GM18502 (cell line): Measurements from ENCODE around the gene NR2E1.

Experiments used
- ATAC-seq: cut with Tn5 transposase; IDR thresholded peaks from one replicate; pipeline ENCODE4 v1.9.1; 2021; ENCODE audit warnings: mild to moderate bottlenecking; ENCODE audit not compliant: unreplicated experiment, poor library complexity

The NR2E1 gene

GRCh38 chr6:108170332-108171290, 4.8 kb downstream of the NR2E1 start:
- ATAC-seq: no peak

GRCh38 chr6:108171291-108171917, 5.6 kb downstream of the NR2E1 start:
- no peak for ATAC-seq

DNA sequence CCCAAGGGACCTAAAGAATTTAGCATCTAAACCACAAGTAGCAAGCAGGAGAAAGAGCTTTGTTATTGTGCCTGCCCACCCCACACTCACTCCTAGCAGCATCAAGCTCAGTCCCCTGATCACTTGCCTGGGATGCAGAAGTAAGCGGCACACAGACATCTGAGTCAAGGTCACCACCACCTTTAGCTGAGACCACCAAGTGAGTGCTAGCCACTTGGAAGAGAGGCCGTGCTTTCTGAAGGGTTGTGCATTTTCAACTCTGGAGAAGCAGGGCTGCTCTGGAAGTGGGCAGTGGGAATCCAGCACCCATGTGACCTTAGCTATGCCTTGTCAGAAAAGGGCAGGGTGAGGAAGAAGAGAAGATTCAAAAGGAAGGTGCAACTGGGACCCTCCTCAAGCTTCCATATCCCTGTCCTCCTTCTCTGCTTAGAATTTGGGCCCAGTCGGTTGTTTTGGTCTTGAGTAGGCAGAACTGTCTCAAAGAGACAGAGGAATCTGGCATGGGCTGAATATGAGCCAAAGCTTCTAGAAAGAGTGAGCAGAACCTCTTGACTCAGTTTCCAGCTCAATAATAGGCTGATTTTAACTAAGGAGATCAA, 6.2 kb downstream of the NR2E1 start:
- no peak for ATAC-seq

GRCh38 chr6:108174371-108175175, 8.8 kb downstream of the NR2E1 start:
- ATAC-seq: no peak

GRCh38 chr6:108175176-108175591, 9.4 kb downstream of the NR2E1 start:
- no peak for ATAC-seq

DNA sequence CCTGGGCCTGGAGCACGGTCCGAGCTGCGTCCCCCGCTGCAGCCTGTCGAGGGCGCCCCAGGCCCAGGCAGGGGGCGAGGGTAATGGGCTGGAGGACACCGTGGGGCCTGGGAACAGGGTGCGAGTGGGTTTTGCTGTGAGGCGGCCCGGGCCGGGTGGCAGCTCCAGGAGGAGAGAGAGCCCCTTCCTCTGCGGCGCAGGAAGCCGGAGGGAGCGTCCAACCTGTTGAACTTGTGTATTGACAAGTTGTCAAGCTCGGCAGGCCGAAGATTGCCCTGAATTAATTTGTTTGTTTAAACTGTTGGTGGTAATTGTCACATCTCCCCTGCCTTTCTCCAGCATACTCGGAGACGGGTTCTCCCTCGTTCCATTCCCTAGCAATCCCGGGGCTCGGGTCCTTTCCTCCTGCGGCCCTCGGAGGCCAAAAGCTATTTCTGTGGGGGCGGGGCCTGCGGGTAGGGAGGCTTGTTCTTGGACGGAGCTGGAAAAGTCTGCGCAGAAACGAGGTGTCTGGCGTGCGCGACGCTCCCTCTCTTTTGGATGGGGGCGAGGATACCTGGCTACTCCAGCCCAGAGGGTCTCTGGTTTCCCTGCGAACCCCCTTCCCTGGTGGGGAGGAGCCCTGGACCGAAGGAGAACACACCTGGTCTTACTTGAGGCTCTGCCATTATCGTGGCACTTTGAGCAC, 9.9 kb downstream of the NR2E1 start:
- no peak for ATAC-seq

- ATAC-seq: no peak
Observed at GRCh38 chr6:108176281-108177089, 10.7 kb downstream of the NR2E1 start.

DNA sequence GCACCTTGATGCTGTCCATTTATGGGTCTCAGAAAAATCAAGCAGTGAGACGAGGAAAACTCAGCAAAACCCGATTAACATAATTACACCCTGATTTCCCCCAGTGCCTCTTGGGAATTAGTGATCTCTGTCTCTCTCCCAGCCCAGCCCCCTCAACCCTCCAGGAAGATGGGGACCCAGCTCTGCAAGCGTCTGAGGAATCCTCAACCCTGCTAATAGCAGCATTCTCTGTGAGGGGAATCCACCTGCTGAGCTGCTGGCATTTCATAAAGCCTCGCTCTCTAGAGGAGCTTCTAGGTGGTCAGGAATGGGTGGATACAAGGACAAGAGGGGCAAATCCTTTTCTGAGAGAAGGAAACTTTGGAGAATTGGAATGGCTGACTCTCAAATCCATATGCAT, 13.9 kb downstream of the NR2E1 start:
- ATAC-seq: no peak

GRCh38 chr6:108180266-108180665, 14.4 kb downstream of the NR2E1 start:
- no peak for ATAC-seq

- ATAC-seq: no peak
Observed at GRCh38 chr6:108180776-108181175, 15.0 kb downstream of the NR2E1 start.

- no peak for ATAC-seq
Observed at GRCh38 chr6:108186226-108186625, 20.4 kb downstream of the NR2E1 start.

DNA sequence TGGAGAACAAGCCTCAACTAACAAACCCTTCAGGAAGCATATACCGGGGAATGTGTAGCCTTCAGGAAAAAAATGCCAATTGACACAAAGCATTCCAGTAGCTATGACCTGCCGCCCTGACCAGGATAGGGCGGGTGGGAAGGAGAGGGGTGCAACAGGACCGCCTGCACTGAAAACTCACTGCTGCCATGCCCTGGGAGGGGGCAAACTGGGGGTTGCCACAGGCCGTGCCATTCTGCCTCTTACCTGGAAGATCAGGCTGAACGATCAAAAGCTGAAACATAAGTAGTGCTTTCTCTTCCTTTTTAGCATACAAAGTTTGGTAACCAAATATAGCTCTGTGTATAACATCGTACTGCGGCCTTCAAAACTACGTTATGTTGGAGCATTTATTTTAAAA, 21.7 kb downstream of the NR2E1 start:
- ATAC-seq: no peak

- ATAC-seq: no peak
Observed at GRCh38 chr6:108193131-108193530, 27.3 kb downstream of the NR2E1 start.

DNA sequence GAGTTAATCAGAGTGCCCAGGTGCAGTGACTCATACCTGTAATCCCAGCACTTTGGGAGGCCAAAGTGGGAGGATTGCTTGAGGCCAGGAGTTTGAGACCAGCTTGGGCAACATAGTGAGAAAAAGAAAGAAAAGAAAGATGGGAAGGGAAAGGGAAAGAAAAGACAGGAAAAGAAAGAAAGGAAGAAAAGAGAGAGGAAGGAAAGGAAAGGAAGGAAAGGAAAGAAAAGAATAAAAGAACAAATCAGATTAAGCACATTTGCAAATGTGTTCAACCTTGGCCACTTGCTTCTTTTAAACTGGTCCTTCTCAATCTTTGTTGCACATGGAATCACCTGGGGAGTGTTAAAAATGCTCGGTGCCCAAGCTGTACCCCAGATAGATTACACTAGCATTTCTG, 28.0 kb downstream of the NR2E1 start:
- no peak for ATAC-seq

DNA sequence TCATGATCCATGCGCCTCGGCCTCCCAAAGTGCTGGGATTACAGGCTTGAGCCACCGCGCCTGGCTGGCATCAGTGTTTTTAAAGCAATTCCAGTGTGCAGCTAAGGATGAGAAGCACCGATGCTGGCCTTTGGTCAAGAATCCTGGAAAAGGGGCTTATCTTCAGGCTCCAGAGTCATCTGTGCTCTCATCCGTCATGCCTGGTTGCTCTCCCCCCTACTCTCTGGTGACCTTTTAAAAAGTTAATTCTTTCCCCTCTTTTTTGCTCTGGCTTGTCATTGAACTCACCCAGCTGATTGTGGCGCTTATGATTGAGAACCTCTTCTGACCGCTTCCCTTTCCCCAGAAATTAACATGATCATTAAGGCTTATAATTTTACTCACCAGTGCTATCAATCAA, 28.7 kb downstream of the NR2E1 start:
- ATAC-seq: no peak

DNA sequence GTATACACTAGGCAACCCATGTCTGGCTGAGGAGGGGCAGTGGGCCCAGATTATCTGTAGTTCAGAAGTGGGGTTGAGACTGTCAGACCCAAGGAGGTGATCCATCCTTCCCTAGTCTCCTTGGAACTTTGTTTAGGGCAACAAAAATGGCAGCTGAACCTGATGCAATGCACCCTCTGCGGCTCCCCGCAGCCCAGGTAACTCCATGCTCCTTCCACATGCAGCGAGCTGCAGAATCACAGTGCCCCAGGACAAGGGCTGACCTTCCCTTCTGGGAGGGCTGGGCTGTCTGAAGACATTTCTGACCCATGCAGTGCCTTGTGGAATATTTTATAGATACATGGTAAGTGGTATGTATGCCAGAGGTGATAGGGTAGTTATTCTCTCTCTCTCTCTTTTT, 29.4 kb downstream of the NR2E1 start:
- no peak for ATAC-seq

GRCh38 chr6:108198761-108199498, 33.1 kb downstream of the NR2E1 start:
- ATAC-seq: no peak

DNA sequence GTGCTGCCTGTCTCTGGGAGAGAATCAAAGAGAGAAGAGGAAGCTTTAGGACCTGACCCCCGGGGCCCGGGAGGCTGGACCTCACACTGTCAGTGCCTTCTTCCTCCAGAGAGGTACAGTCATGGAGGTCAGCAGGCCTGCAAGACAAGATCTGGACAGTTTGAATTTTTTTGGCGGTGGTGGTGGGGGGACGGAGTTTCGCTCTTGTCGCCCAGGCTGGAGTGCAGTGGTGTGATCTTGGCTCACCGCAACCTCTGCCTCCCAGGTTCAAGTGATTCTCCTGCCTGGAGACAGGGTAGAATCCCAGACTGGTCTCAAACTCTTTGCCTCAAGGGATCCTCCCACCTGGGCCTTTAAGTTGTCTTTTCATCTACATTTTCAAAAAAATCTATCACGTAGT, 34.4 kb downstream of the NR2E1 start:
- no peak for ATAC-seq
